ENCODE data around the gene HEPHL1.
"Not testable (repeated sequence)": the region's sequence is repeated elsewhere in the genome, so short reads cannot be mapped to it uniquely, and the experiment has no call there.

Gene HEPHL1, protein sequence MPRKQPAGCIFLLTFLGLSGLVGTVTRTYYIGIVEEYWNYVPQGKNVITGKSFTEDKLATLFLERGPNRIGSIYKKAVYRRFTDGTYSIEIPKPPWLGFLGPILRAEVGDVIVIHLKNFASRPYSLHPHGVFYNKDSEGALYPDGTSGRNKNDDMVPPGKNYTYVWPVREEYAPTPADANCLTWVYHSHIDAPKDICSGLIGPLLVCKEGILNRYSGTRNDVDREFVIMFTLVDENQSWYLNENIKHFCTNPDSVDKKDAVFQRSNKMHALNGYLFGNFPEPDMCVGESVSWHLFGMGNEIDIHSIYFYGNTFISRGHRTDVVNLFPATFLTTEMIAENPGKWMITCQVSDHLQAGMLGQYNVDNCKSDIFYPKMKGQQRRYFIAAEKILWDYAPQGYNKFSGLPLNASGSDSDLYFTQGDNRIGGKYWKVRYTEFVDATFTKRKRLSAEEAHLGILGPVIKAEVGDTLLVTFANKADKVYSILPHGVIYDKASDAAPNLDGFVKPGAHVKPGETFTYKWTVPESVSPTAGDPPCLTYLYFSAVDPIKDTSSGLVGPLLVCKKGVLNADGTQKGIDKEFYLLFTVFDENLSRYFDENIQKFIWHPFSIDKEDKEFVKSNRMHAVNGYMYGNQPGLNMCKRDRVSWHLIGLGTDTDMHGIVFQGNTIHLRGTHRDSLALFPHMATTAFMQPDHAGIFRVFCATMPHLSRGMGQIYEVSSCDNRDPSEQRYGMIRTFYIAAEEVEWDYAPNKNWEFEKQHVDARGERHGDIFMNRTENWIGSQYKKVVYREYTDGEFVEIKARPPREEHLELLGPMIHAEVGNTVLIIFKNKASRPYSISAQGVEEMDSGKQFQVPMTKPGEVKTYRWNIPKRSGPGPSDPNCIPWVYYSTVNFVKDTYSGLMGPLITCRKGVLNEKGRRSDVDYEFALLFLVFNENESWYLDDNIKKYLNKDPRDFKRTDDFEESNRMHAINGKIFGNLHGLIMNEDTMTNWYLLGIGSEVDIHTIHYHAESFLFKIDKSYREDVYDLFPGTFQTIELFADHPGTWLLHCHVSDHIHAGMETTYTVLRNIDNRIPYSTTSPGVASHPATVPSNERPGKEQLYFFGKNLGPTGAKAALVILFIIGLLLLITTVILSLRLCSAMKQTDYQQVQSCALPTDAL

DNA sequence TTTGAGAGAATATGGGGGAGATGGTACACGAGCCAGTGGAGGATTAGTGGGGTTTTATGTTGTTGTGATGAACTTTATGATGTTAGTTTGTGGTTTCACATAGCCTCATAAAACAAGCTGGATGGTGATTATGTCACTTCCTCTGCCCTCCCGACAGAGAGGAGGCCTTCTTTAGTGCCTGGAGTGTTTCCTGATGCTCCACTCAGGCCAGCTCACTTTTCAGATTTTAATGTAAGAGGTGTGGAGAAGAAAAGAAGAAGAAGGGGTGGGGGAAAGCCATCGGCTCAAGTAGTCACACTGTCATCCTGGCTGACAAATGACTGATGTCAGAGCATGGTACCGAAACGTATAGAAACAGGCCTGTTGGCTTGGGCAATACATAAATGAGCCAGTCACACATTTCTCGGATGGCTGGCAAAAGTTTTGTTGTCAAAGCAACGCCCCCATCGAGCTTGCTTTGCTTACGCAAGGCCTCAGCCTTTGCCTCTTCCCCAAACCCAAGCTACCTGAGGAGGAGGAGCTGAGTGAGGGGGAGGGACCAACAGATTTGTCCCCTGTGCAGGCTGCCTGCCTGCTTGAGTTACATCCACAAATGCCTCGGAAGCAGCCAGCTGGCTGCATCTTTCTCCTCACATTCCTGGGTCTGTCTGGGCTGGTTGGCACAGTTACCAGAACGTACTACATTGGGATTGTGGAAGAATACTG lies at the start of gene HEPHL1:
TSS of gene HEPHL1 (plus strand) at position 578 of the 705 bp plus-strand sequence. CDS start at position 593, 15 bp downstream.
- DNase-seq, result no peak

DNA sequence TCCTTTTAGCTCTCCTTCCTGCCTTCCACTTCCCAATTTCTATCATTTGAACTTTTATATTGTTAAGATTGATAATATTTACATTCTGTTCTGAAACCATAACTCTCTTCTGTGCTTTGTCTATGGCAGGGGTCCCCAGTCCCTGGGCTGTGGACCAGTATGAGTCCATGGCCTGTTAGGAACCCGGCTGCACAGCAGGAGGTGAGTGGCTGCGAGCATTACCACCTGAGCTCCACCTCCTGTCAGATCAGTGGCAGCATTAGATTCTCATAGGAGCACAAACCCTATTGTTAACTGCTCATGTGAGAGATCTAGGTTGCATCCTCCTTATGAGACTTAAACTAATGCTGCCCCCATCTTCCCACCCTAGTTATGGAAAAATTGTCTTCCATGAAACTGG lies 48.4 kb upstream of the HEPHL1 start:
- DNase-seq, result no peak

GRCh38 chr11:93973322-93974051 lies 47.7 kb upstream of the HEPHL1 start:
- DNase-seq, result not testable (repeated sequence)

GRCh38 chr11:93974759-93975158 lies 46.4 kb upstream of the HEPHL1 start:
- DNase-seq, result no peak

DNA sequence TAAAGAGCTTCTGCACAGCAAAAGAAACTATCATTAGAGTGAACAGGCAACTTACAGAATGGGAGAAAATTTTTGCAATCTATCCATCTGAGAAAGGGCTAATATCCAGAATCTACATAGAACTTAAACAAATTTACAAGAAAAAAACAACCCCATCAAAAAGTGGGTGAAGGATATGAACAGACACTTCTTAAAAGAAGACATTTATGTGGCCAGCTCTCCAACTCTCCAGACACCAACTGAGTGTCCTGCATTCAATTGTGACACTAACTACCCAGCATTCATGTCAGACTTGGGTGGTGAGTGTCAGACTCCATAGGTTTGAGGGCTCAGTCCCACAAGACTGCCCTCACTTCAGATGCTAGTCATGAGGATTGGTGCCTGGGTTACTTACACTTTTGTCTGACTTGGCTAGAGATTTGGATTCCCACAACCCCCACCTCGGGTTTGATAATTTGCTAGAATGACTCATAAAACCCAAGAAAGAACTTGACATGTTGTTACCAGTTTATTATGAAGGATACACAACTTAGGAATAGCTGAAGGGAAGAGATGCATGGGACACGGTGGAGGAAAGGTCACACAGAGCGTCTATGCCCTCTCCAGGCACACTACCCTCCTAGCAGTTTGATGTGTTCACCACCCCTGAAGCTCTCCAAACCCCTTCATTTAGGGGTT lies 44.4 kb upstream of the HEPHL1 start:
- not testable (repeated sequence) for DNase-seq

- DNase-seq, result no peak
Measured at GRCh38 chr11:93983542-93984195, 37.5 kb upstream of the HEPHL1 start.

- no peak for DNase-seq
Measured at GRCh38 chr11:93984196-93984567, 37.0 kb upstream of the HEPHL1 start.

DNA sequence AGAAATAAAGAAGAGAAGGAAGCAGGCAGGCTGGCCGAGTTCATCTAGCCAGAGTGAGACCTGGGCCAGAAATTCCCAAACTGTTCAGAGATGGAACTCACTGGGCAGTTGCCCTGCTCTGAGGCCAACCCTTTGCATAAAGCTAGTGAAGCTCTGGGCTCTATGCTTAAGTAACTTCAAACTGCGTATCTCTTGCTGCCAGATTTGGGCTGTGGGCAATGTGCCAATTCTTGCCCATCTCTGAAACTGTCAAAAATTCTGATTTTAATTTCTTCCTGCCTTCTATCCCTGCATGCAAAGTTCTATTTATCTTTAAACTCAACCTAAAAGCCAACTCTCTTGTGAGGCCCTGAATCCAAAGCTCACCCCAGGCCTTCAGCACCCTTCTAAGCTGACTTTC lies 36.2 kb upstream of the HEPHL1 start:
- no peak for DNase-seq

- DNase-seq, result no peak
Measured at GRCh38 chr11:93986716-93987115, 34.4 kb upstream of the HEPHL1 start.

DNA sequence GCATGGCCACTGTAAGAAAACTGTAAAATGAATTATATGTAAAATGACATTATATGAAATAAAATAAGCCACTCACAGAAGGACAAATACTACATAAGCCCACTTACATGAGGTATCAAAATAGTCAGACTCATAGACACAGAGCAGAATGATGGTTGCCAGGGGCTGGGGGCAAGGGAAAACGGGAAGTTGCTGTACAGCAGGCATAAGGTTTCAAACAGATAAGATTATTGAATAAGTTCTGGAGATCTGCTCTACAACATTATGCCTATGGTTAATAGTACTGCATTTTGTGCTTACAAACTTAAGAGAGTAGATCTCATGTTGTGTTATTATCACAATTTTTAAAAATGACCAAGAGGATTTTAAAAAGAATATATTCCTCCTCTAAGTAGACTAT lies 32.7 kb upstream of the HEPHL1 start:
- DNase-seq, result no peak

DNA sequence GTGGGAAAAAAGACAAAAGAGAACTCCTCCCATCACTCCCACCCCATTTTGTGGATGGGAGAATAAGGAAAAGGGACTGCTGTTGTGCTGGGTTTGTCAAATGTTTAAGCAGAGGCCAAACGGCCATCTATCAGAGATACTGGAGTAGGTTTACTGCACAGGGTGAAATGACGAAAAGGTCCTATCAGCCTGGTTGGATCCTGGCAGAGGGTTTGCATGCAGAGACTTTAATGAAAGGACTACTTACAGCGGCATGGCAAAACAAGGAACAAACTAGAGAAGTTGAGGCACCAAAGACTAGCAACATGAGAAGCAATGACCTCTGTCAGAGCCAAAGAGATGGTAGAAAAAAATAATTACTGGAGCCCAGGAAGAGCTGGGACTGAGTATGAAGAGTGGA lies 32.2 kb upstream of the HEPHL1 start:
- DNase-seq, result no peak

- no peak for DNase-seq
Measured at GRCh38 chr11:93993747-93994146, 27.4 kb upstream of the HEPHL1 start.

- no peak for DNase-seq
Measured at GRCh38 chr11:93997741-93998140, 23.4 kb upstream of the HEPHL1 start.

DNA sequence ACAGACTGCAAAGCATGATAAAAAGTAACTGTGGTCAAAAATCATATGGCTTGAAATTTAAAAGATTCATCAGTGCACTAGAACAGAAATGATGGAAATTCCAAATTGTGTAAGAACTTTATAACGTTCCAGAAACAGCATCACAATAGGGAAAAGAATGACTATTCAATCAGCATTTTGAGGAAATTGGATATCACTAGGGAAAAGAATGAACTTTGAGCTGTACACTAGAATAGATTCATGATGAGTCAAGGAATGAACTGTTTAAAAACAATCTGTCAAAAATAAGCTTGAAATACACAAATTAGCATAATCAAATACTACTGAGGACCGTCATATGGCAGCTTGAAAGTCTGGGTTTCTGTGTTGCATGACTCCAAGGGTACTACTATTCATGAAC lies 20.5 kb upstream of the HEPHL1 start:
- no peak for DNase-seq

DNA sequence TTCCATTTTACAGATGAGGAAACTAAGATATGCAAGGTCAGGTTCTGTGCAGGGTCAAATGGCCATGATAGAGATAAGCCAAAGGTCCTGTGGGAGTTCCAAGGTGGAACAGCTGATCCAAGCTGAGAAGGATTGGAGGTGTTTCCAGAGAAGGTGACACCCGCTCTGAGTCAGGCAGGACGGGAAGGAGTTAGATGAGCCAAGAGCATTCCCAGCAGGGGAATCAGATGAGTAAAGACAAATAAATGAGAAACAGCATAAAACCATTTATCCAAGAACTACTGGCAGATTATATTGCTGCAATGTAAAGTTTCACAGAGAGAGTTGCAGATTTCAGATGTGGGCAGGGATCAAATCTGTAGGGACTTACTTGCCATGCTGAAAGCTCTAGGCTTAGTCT lies 18.9 kb upstream of the HEPHL1 start:
- DNase-seq, result no peak

DNA sequence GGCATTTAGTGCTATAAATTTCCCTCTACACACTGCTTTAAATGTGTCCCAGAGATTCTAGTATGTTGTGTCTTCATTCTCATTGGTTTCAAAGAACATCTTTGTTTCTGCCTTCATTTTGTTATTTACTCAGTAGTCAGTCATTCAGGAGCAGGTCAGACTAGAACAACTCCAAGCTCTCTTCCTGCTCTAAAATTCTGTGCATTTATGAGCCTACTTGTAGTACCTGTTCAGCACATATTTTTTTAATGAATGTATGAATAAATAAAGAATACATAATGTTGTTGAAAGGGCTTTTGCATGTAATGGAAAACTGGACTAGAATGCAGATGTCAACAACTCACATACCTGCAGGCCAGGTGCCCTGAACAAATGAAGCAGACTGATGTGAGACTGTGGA lies 13.7 kb upstream of the HEPHL1 start:
- DNase-seq, result no peak

- DNase-seq, result no peak
Measured at GRCh38 chr11:94007906-94008305, 13.2 kb upstream of the HEPHL1 start.

- DNase-seq, result no peak
Measured at GRCh38 chr11:94010136-94010535, 11.0 kb upstream of the HEPHL1 start.

DNA sequence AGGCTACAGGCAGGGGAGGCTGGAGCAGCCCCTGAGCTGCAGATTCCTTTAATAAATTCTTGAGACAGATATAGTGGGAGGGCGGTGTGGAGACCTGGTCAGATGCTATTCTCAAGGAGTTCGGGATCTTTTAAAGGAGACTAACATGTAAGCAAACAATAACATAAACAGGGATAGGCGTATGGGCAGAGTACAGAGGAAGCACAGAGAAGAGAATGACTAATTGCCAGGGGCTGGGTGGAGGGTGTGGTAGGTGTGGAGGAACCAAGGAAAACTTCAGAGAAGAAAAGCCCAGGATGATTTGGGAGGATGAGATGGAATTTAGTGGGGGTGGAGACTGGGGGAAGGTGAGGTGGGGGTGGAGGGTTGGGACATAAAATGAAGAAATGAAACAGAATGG lies 9.7 kb upstream of the HEPHL1 start:
- no peak for DNase-seq

GRCh38 chr11:94017446-94017845 lies 3.7 kb upstream of the HEPHL1 start:
- no peak for DNase-seq

DNA sequence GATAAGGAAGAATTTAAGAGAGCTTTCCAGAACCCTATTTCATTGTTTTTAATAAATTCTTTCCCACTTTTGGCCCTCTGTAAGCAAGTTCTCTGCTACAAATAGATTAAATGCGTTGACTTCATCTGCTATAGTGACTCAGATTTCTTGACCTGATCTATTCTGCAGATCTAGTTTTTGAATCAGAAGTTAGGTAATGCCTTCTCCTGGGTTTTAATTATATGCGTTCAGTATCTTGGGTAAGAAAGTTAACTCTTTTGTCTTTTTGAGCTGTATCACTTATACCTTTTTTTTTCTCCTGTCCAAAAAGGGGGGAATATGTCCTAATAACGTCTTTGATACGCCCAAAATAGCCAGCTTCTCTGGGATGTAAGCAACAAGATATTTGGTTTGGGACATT lies 2.4 kb upstream of the HEPHL1 start:
- DNase-seq, result no peak
